Endothelial cell of umbilical vein (primary cell): ENCODE data around the gene DRICH1. TPM values are rescaled to one million over a fixed set of nuclear protein-coding genes. Genes with fewer than 3 reads are reported as not detected.

Experiments
- BruUV-seq: library from RNA; stranded (reverse); fragments of 400-500 nt; replicated peaks from 2 replicates; lab custom pipeline; 2021; lab: Mats Ljungman, UMichigan
- CTCF ChIA-PET: fragments of 300-600, 350-600 bp; sonication (Branson Sonifier 250); formaldehyde crosslinking; loops from one replicate; lab custom pipeline; 2021; ENCODE audit warnings: antibody characterized with exemption, inconsistent platforms; lab: Charles Lee
- POLR2A ChIA-PET: fragments of 300-600, 350-600 bp; sonication (Branson Sonifier 250); formaldehyde crosslinking; loops from one replicate; lab custom pipeline; 2021; ENCODE audit warnings: antibody characterized with exemption, inconsistent platforms; lab: Charles Lee
- DNase-seq: peaks from one replicate; pipeline ENCODE4 v3.0.0-alpha.2; 2011; ENCODE audit warnings: low read depth, low spot score
- FAIRE-seq: peaks from 2 replicates; lab custom pipeline; 2011; peaks lifted over from hg19 to GRCh38; lab: Jason Lieb, UNC
- H2AFZ ChIP-seq: 2 replicates; pipeline ENCODE4 v1.6.0; 2012; ENCODE audit warnings: low read depth, low read length, control low read depth, inconsistent platforms
- H3K27ac ChIP-seq: 2 replicates; pipeline ENCODE4 v1.5.1; 2011; ENCODE audit warnings: low read depth, mild to moderate bottlenecking, control low read depth, low read length, moderate library complexity; ENCODE audit not compliant: insufficient read depth
- H3K27me3 ChIP-seq, 2 experiments: 2 replicates each; pipeline versions ENCODE4 v1.6.0 to v1.6.1; 2011; ENCODE audit warnings: low read length in 2 of 2, mixed read lengths in 1 of 2; ENCODE audit not compliant: control insufficient read depth in 2 of 2, insufficient read depth in 2 of 2
- H3K36me3 ChIP-seq, 2 experiments: 2 replicates in 1 of 2; 3 replicates in 1 of 2; pipeline ENCODE4 v1.5.1; 2011; ENCODE audit warnings: low read length in 2 of 2, mild to moderate bottlenecking in 1 of 2, moderate library complexity in 1 of 2; ENCODE audit not compliant: control insufficient read depth in 2 of 2, insufficient read depth in 2 of 2; ENCODE audit errors: extremely low read depth in 1 of 2
- H3K4me1 ChIP-seq: 3 replicates; pipeline ENCODE4 v1.5.1; 2011; ENCODE audit warnings: mild to moderate bottlenecking, low read length; ENCODE audit not compliant: control insufficient read depth, insufficient read depth; ENCODE audit errors: extremely low read depth
- H3K4me2 ChIP-seq: 2 replicates; pipeline ENCODE4 v1.6.1; 2011; ENCODE audit warnings: low read length, control low read depth, mixed read lengths; ENCODE audit not compliant: insufficient read depth
- H3K4me3 ChIP-seq, 3 experiments: fragments of 200-600 bp in 1 of 3; sonication (generic), shearing (Covaris generic) in 1 of 3; replicated peaks in 1 of 3; 2 replicates each; pipeline ENCODE4 v1.5.1; 2011 to 2016; ENCODE audit warnings: control low read depth in 3 of 3, low read length in 3 of 3, mild to moderate bottlenecking in 2 of 3, inconsistent platforms in 1 of 3, low read depth in 1 of 3, moderate library complexity in 1 of 3; ENCODE audit not compliant: insufficient read depth in 1 of 3
- H3K79me2 ChIP-seq: 2 replicates; pipeline ENCODE4 v1.6.0; 2012; ENCODE audit warnings: low read length, inconsistent platforms; ENCODE audit not compliant: control insufficient read depth, insufficient read depth
- H3K9ac ChIP-seq: replicated peaks from 2 replicates; pipeline ENCODE3; 2011; ENCODE audit warnings: low read length, control low read depth; ENCODE audit not compliant: insufficient read depth; ENCODE audit errors: extremely low read depth
- H3K9me1 ChIP-seq: replicated peaks from 3 replicates; pipeline ENCODE4 v1.6.0; 2011; ENCODE audit warnings: mild to moderate bottlenecking, low read length; ENCODE audit not compliant: control insufficient read depth, insufficient read depth; ENCODE audit errors: extremely low read depth
- H3K9me3 ChIP-seq: replicated peaks from 2 replicates; pipeline ENCODE4 v1.5.1; 2012; ENCODE audit warnings: low read length, inconsistent platforms; ENCODE audit not compliant: control insufficient read depth, insufficient read depth
- H4K20me1 ChIP-seq: replicated peaks from 2 replicates; pipeline ENCODE3; 2011; ENCODE audit warnings: mild to moderate bottlenecking, low read length; ENCODE audit not compliant: control insufficient read depth, insufficient read depth; ENCODE audit errors: extremely low read depth
- CTCF ChIP-seq, 2 donors: IDR thresholded peaks; 1 replicate in 1 of 2; 2 replicates in 1 of 2; pipeline ENCODE4 v1.5.1; 2011; ENCODE audit warnings: low read length in 2 of 2, mild to moderate bottlenecking in 2 of 2, moderate library complexity in 2 of 2, control low read depth in 1 of 2, inconsistent platforms in 1 of 2, low read depth in 1 of 2; ENCODE audit not compliant: insufficient read depth in 1 of 2; ENCODE audit errors: extremely low read depth in 1 of 2
- EZH2 ChIP-seq: IDR thresholded peaks from 2 replicates; pipeline ENCODE4 v1.6.1; 2012; ENCODE audit warnings: borderline replicate concordance, low read depth, mild to moderate bottlenecking, moderate library complexity, low read length, inconsistent platforms; ENCODE audit not compliant: severe bottlenecking
- FOS ChIP-seq: IDR thresholded peaks from 2 replicates; pipeline ENCODE4 v1.6.1; 2011; ENCODE audit warnings: mild to moderate bottlenecking, low read length, moderate library complexity, borderline replicate concordance; ENCODE audit not compliant: insufficient read depth
- GATA2 ChIP-seq: IDR thresholded peaks from 2 replicates; pipeline ENCODE4 v1.7.0; 2011; ENCODE audit warnings: low read depth, mild to moderate bottlenecking, moderate library complexity, mixed read lengths, low read length; ENCODE audit not compliant: insufficient read length, insufficient read depth
- JUN ChIP-seq: IDR thresholded peaks from 2 replicates; pipeline ENCODE4 v1.6.1; 2011; ENCODE audit warnings: borderline replicate concordance, low read depth; ENCODE audit not compliant: insufficient read length, insufficient read depth
- MYC ChIP-seq: IDR thresholded peaks from one replicate; pipeline ENCODE4 v1.6.1; 2011; ENCODE audit warnings: mild to moderate bottlenecking, low read depth, low read length
- POLR2A ChIP-seq: IDR thresholded peaks from 2 replicates; pipeline ENCODE4 v1.6.1; 2012; ENCODE audit warnings: low read depth, mild to moderate bottlenecking, control low read depth, low read length
- POLR2AphosphoS5 ChIP-seq: IDR thresholded peaks from 2 replicates; pipeline ENCODE4 v1.6.1; 2012; ENCODE audit warnings: low read depth, mild to moderate bottlenecking, control low read depth, low read length, moderate library complexity; ENCODE audit not compliant: insufficient read depth
- dilution Hi-C: fragments of 300-500 bp; cut with MboI; formaldehyde crosslinking; loops from one replicate; pipeline ENCODE4 v1.15.0; 2019; ENCODE audit warnings: low sequenced_read_pairs; ENCODE audit not compliant: extremely low pct_ligation_motif_present
- intact Hi-C: fragments of 100-400 bp; cut with micrococcal nuclease; formaldehyde crosslinking; loops from one replicate; pipeline ENCODE4 v1.10.0; 2022
- polyA plus RNA-seq, 4 experiments: library from polyadenylated mRNA; depleted of rRNA in 3 of 4; stranded (reverse) in 3 of 4; unstranded in 1 of 4; fragments of >200 nt; gene quantifications; 2 replicates each; pipeline versions ENCODE4 v1.2.1 to v1.2.3, GENCODE V29; 2011 to 2012; ENCODE audit warnings: missing spikeins in 1 of 4
- total RNA-seq: library from RNA; stranded (reverse); gene quantifications from 2 replicates; pipeline ENCODE4 v1.2.3, GENCODE V29; 2021
- TF ChIP-seq, protein P1 (sequence below): IDR thresholded peaks from 2 replicates; pipeline ENCODE4 v1.6.1; 2011; ENCODE audit not compliant: insufficient read depth, insufficient read length

DRICH1 gene
- total and polyA plus RNA-seq, 2 donors (not counting 3 experiments of a cell fraction or from before 2014, with no cell fraction given): 0.25 TPM; not detected in 1

DNA sequence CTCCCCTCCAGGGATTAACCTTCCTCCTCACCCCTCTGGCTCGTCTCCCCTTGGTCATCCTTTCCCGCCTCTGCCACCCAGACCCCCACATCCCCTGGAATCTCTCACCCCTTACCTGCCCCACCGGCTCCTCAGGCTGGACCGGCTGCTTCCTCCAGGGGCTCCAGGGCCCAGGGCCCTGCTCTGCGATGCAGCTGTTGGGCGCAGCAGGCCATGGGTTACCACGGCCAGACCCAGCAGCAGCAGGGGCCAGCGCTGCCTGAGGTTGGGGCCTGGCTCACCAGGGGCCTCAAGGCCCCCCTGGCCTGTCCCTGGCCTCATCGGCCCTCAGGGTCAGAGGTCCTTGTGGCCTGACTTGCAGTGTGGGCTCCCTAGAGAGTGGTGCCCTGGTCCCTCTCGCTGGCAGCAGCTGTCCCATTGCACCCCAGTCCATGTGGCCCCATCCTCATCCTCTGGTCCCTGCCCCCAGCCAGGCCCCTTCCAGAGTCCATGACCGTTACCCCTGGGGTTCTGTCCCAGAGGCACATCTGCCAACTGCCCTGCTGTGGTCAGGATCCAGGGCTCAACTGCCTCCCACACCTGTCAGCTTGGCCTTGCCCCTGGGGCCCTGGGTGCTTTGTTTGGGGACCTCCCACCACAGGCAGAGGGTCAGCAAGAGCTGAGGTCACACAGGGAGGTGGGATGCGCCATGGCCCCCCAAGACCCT, 52.1 kb downstream of the DRICH1 start, which contains the start of gene IGLL1:
Gene IGLL1, minus strand, starts transcription at position 421 of the 706 bp plus-strand sequence. Its CDS starts 100 bp downstream, at position 321.
- CTCF ChIA-PET: interaction anchor here (0.7 kb wide), 1 partner anchor 9 kb away, joined by 3 read pairs; no protein-coding TSS in a partner anchor
- no peaks in the 10 kb centered on the region for H3K36me3 ChIP-seq
- no peak within 1 kb of the TSS for H3K9ac ChIP-seq
- no peak within 1 kb of the TSS for H2AFZ ChIP-seq
- intact Hi-C loops (no loop called here), dilution Hi-C loops (no loop called here)
- H3K27me3 ChIP-seq: no peaks in the 10 kb centered on the region
- H3K9me3 ChIP-seq: no peaks in the 10 kb centered on the region
- FAIRE-seq (no peak), DNase-seq (no peak)
- POLR2A ChIA-PET: no interaction called here
- no TSS peak for BruUV-seq
- H3K4me3 ChIP-seq: no peak within 1 kb of the TSS
- no peaks in the 10 kb centered on the region for H3K9me1 ChIP-seq
- H4K20me1 ChIP-seq: no peaks in the 10 kb centered on the region
- TF ChIP-seq MYC (no peak), POLR2A (no peak), EZH2 (no peak), GATA2 (no peak), JUN (no peak), CTCF (IDR thresholded peaks at IDR 0.05; ENCODE audit: extremely low read depth in 1 of 2, insufficient read depth in 1 of 2, low read depth in 1 of 2, low read length in 2 of 2) (no peak), FOS (no peak), POLR2AphosphoS5 (no peak)
- TF ChIP-seq, protein P1, sequence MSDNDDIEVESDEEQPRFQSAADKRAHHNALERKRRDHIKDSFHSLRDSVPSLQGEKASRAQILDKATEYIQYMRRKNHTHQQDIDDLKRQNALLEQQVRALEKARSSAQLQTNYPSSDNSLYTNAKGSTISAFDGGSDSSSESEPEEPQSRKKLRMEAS: no peak
- no peak within 1 kb of the TSS for H3K27ac ChIP-seq
- no peaks in the 10 kb centered on the region for H3K79me2 ChIP-seq
- H3K4me1 ChIP-seq: no peaks in the 10 kb centered on the region
- no peak within 1 kb of the TSS for H3K4me2 ChIP-seq
